H9 (cell line): ENCODE results near the gene PARD6G. TPM values are rescaled to one million over a fixed set of nuclear protein-coding genes. Genes with fewer than 3 reads are reported as not detected.

Experiments used
- DNase-seq: peaks from one replicate; pipeline ENCODE4 v3.0.0-alpha.2; 2017
- H2AFZ ChIP-seq: one replicate; pipeline ENCODE4 v1.6.1; 2013; ENCODE audit warnings: mild to moderate bottlenecking, low read length, control low read depth, moderate library complexity
- H2AK5ac ChIP-seq: 2 replicates; pipeline ENCODE4 v1.6.1; 2013; ENCODE audit warnings: low read length, control low read depth, mixed read lengths; ENCODE audit not compliant: insufficient read length
- H2BK120ac ChIP-seq: one replicate; pipeline ENCODE4 v1.6.1; 2013; ENCODE audit warnings: low read depth, mild to moderate bottlenecking, low read length, control low read depth, inconsistent platforms; ENCODE audit not compliant: poor library complexity, severe bottlenecking
- H2BK12ac ChIP-seq: 2 replicates; pipeline ENCODE4 v1.6.1; 2013; ENCODE audit warnings: low read length, control low read depth, mixed read lengths, low read depth; ENCODE audit not compliant: insufficient read length
- H2BK15ac ChIP-seq: 2 replicates; pipeline ENCODE4 v1.6.1; 2013; ENCODE audit warnings: low read depth, low read length, control low read depth
- H2BK20ac ChIP-seq: one replicate; pipeline ENCODE4 v1.6.1; 2013; ENCODE audit warnings: low read depth, mild to moderate bottlenecking, low read length, control low read depth, inconsistent platforms; ENCODE audit not compliant: poor library complexity, severe bottlenecking
- H2BK5ac ChIP-seq: 2 replicates; pipeline ENCODE4 v1.6.1; 2013; ENCODE audit warnings: low read length, control low read depth, mixed read lengths; ENCODE audit not compliant: insufficient read length
- H3K14ac ChIP-seq: 2 replicates; pipeline ENCODE4 v1.6.1; 2013; ENCODE audit warnings: low read length, control low read depth; ENCODE audit not compliant: insufficient read depth
- H3K18ac ChIP-seq: 2 replicates; pipeline ENCODE4 v1.6.1; 2013; ENCODE audit warnings: low read depth, mild to moderate bottlenecking, mixed read lengths, low read length, control low read depth; ENCODE audit not compliant: insufficient read length
- H3K23ac ChIP-seq: 2 replicates; pipeline ENCODE4 v1.6.1; 2013; ENCODE audit warnings: low read length, control low read depth, mixed read lengths, low read depth; ENCODE audit not compliant: insufficient read length
- H3K23me2 ChIP-seq: 2 replicates; pipeline ENCODE4 v1.6.1; 2013; ENCODE audit warnings: low read depth, mild to moderate bottlenecking, mixed read lengths, low read length, control low read depth; ENCODE audit not compliant: insufficient read length, poor library complexity, severe bottlenecking
- H3K27ac ChIP-seq: 2 replicates; pipeline ENCODE4 v1.5.1; 2013; ENCODE audit warnings: low read length, control low read depth, mixed read lengths, low read depth; ENCODE audit not compliant: insufficient read length
- H3K27me3 ChIP-seq: 2 replicates; pipeline ENCODE4 v1.6.1; 2013; ENCODE audit warnings: low read length, control low read depth, inconsistent platforms; ENCODE audit not compliant: insufficient read depth
- H3K4ac ChIP-seq: 2 replicates; pipeline ENCODE4 v1.6.1; 2013; ENCODE audit warnings: low read depth, mild to moderate bottlenecking, control low read depth, inconsistent platforms, low read length, moderate library complexity
- H3K4me1 ChIP-seq: 2 replicates; pipeline ENCODE4 v1.6.1; 2013; ENCODE audit warnings: low read length, control low read depth, inconsistent platforms; ENCODE audit not compliant: insufficient read depth
- H3K4me2 ChIP-seq: 2 replicates; pipeline ENCODE4 v1.6.1; 2013; ENCODE audit warnings: low read length, control low read depth, mixed read lengths; ENCODE audit not compliant: insufficient read length, insufficient read depth
- H3K56ac ChIP-seq: 2 replicates; pipeline ENCODE4 v1.6.1; 2013; ENCODE audit warnings: low read depth, mild to moderate bottlenecking, mixed read lengths, low read length, control low read depth; ENCODE audit not compliant: insufficient read length
- H3K79me1 ChIP-seq: 2 replicates; pipeline ENCODE4 v1.6.1; 2013; ENCODE audit warnings: low read depth, mild to moderate bottlenecking, moderate library complexity, low read length, control low read depth, inconsistent platforms; ENCODE audit not compliant: insufficient read depth, poor library complexity, severe bottlenecking
- H3K79me2 ChIP-seq: 2 replicates; pipeline ENCODE4 v1.6.1; 2013; ENCODE audit warnings: low read length, control low read depth, inconsistent platforms; ENCODE audit not compliant: insufficient read depth
- H3K9ac ChIP-seq: 2 replicates; pipeline ENCODE4 v1.6.1; 2013; ENCODE audit warnings: low read length, control low read depth, mixed read lengths; ENCODE audit not compliant: insufficient read length; ENCODE audit errors: extremely low read depth
- H3K9me3 ChIP-seq: one replicate; pipeline ENCODE4 v1.6.1; 2013; ENCODE audit warnings: low read depth, low read length, inconsistent platforms; ENCODE audit not compliant: control insufficient read depth
- H3T11ph ChIP-seq: one replicate; pipeline ENCODE4 v1.6.1; 2013; ENCODE audit warnings: mild to moderate bottlenecking, low read length, control low read depth, inconsistent platforms
- H4K20me1 ChIP-seq: one replicate; pipeline ENCODE4 v1.6.1; 2013; ENCODE audit not compliant: control insufficient read depth, insufficient read length, insufficient read depth
- H4K5ac ChIP-seq: 2 replicates; pipeline ENCODE4 v1.6.1; 2013; ENCODE audit warnings: low read depth, mild to moderate bottlenecking, mixed read lengths, low read length, control low read depth; ENCODE audit not compliant: insufficient read length
- H4K8ac ChIP-seq: replicated peaks from 2 replicates; pipeline ENCODE4 v1.6.1; 2013; ENCODE audit warnings: low read length, control low read depth, mixed read lengths, low read depth; ENCODE audit not compliant: insufficient read length
- H4K91ac ChIP-seq: 2 replicates; pipeline ENCODE4 v1.6.1; 2013; ENCODE audit warnings: low read depth, mild to moderate bottlenecking, moderate library complexity, mixed read lengths, low read length, control low read depth; ENCODE audit not compliant: insufficient read length
- H3K27ac Mint-ChIP-seq, 3 experiments: 2 replicates in 2 of 3; 3 replicates in 1 of 3; pipeline ENCODE4 v1.8.0; 2020 to 2021; ENCODE audit warnings: mixed read lengths in 3 of 3, mild to moderate bottlenecking in 1 of 3, moderate library complexity in 1 of 3
- H3K27me3 Mint-ChIP-seq: 2 replicates; pipeline ENCODE4 v1.8.0; 2021; ENCODE audit warnings: low read depth, mild to moderate bottlenecking, moderate library complexity, mixed read lengths
- H3K36me3 Mint-ChIP-seq, 3 experiments: 2 replicates in 2 of 3; 3 replicates in 1 of 3; pipeline ENCODE4 v1.8.0; 2020 to 2021; ENCODE audit warnings: low read depth in 3 of 3, mixed read lengths in 3 of 3; ENCODE audit not compliant: insufficient read depth in 1 of 3
- H3K4me1 Mint-ChIP-seq, 2 experiments: 2 replicates each; pipeline ENCODE4 v1.8.0; 2020; ENCODE audit warnings: mixed read lengths in 2 of 2
- H3K4me3 Mint-ChIP-seq, 2 experiments: 2 replicates in 1 of 2; 3 replicates in 1 of 2; pipeline ENCODE4 v1.8.0; 2020 to 2021; ENCODE audit warnings: mild to moderate bottlenecking in 2 of 2, mixed read lengths in 2 of 2, moderate library complexity in 1 of 2
- H3K9me3 Mint-ChIP-seq, 2 experiments: 2 replicates in 1 of 2; 3 replicates in 1 of 2; pipeline ENCODE4 v1.8.0; 2020; ENCODE audit warnings: mild to moderate bottlenecking in 2 of 2, mixed read lengths in 2 of 2, moderate library complexity in 1 of 2
- CTCF ChIP-seq: fragments of 200-600 bp; sonication (generic); conservative IDR thresholded peaks from 3 replicates; pipeline ENCODE4 v1.8.0; 2021; ENCODE audit warnings: antibody characterized with exemption, mild to moderate bottlenecking
- WGBS: extraction: QIAGEN DNeasy Blood & Tissue Kit; methylation state at CpG from one replicate; pipeline ENCODE4 v1.1.7; 2013; ENCODE audit warnings: missing lambda C conversion rate, low lambda C conversion rate, mixed read lengths; ENCODE audit not compliant: insufficient read length; ENCODE audit errors: extremely low coverage; 5-methylcytosine and 5-hydroxymethylcytosine counted together
- total RNA-seq: library from RNA; stranded (reverse); gene quantifications from 2 replicates; pipeline ENCODE4 v1.2.1, GENCODE V29; 2021

PARD6G gene
- total RNA-seq, 1 experiment from 2014 or later = 11.2 TPM

- no peak overlapping the region for H3K9ac ChIP-seq
- TF ChIP-seq CTCF = no peak
- Mint-ChIP-seq H3K4me3 (no peak overlapping the region), H3K27me3 (peaks cover 5% of the 10 kb centered on the region), H3K27ac (no peak overlapping the region), H3K36me3 (no peaks in the 10 kb centered on the region), H3K4me1 (peaks cover 6 to 14% of the 10 kb centered on the region in 2 experiments), H3K9me3 (peaks cover 0 to 4% of the 10 kb centered on the region in 2 experiments; a peak in 3 of 5 replicates)
- H3K27ac ChIP-seq = no peak overlapping the region
- no peak overlapping the region for H3K18ac ChIP-seq
- H4K91ac ChIP-seq = no peak overlapping the region
- H2BK120ac ChIP-seq = no peak overlapping the region
- no peaks in the 10 kb centered on the region for H4K20me1 ChIP-seq
- no peak overlapping the region for H2BK15ac ChIP-seq
- no peaks in the 10 kb centered on the region for H3K79me1 ChIP-seq
- no peak overlapping the region for H3K4me2 ChIP-seq
- H2AK5ac ChIP-seq = no peak overlapping the region
- H2BK12ac ChIP-seq = no peak overlapping the region
- H3K23ac ChIP-seq = no peak overlapping the region
- H3K23me2 ChIP-seq = no peaks in the 10 kb centered on the region
- no peak overlapping the region for H2BK5ac ChIP-seq
- WGBS = no CpG with 5 or more reads among the region's 4 CpGs
- H2BK20ac ChIP-seq = no peak overlapping the region
- no peaks in the 10 kb centered on the region for H3K9me3 ChIP-seq
- H3K14ac ChIP-seq = no peak overlapping the region; the same call in 1 of the 2 replicates
- H3T11ph ChIP-seq = no peak overlapping the region
- H3K4ac ChIP-seq = no peak overlapping the region
- H3K56ac ChIP-seq = no peak overlapping the region
- H3K27me3 ChIP-seq = no peaks in the 10 kb centered on the region
- DNase-seq = no peak
- H2AFZ ChIP-seq = no peak overlapping the region
- no peaks in the 10 kb centered on the region for H3K79me2 ChIP-seq
- H4K8ac ChIP-seq = no peak overlapping the region
- H3K4me1 ChIP-seq = no peaks in the 10 kb centered on the region
- no peak overlapping the region for H4K5ac ChIP-seq
These were observed 14.6 kb downstream of the PARD6G start for GRCh38 chr18:80232710-80233109.
